Measurements from ENCODE around the gene UCK2.
A peak's percentile ranks its signal among the peaks of the same experiment; 100 is the strongest.

Gene UCK2

GRCh38 chr1:165905853-165906252 is 78.4 kb downstream of the UCK2 start:
- no peak for DNase-seq

- no peak for DNase-seq
Measured at GRCh38 chr1:165907256-165907857, 79.9 kb downstream of the UCK2 start.

GRCh38 chr1:165910764-165911421 is 83.5 kb downstream of the UCK2 start:
- peak; percentile 25 for DNase-seq

GRCh38 chr1:165911609-165912281 is 84.3 kb downstream of the UCK2 start:
- DNase-seq: peak; percentile 32

GRCh38 chr1:165912638-165913037 is 85.2 kb downstream of the UCK2 start:
- DNase-seq: no peak

GRCh38 chr1:165914136-165914798 is 86.9 kb downstream of the UCK2 start:
- peak; percentile 83 for DNase-seq

GRCh38 chr1:165915480-165915879 is 88.1 kb downstream of the UCK2 start:
- DNase-seq: no peak

GRCh38 chr1:165915932-165916348 is 88.5 kb downstream of the UCK2 start:
- no peak for DNase-seq

GRCh38 chr1:165917166-165917565 is 89.8 kb downstream of the UCK2 start:
- DNase-seq: no peak

GRCh38 chr1:165924117-165924516 is 96.7 kb downstream of the UCK2 start:
- DNase-seq: no peak

- DNase-seq: no peak
Measured at GRCh38 chr1:165925498-165926079, 98.2 kb downstream of the UCK2 start.

GRCh38 chr1:165927169-165927568 is 99.8 kb downstream of the UCK2 start:
- DNase-seq: no peak

- DNase-seq: no peak
Measured at GRCh38 chr1:165928075-165928731, 100.8 kb downstream of the UCK2 start.

GRCh38 chr1:165930961-165931360 is 103.5 kb downstream of the UCK2 start:
- no peak for DNase-seq

- DNase-seq: no peak
Measured at GRCh38 chr1:165933446-165934170, 106.2 kb downstream of the UCK2 start.

GRCh38 chr1:165936542-165936941 is 109.1 kb downstream of the UCK2 start:
- DNase-seq: no peak

GRCh38 chr1:165937829-165938228 is 110.4 kb downstream of the UCK2 start:
- no peak for DNase-seq

GRCh38 chr1:165938844-165939243 is 111.4 kb downstream of the UCK2 start:
- DNase-seq: no peak

- no peak for DNase-seq
Measured at GRCh38 chr1:165941531-165941930, 114.1 kb downstream of the UCK2 start.

GRCh38 chr1:165942062-165942461 is 114.6 kb downstream of the UCK2 start:
- no peak for DNase-seq

- DNase-seq: no peak
Measured at GRCh38 chr1:165942927-165943597, 115.6 kb downstream of the UCK2 start.
